Measurements from ENCODE around the gene HES6.

HES6 gene

DNA sequence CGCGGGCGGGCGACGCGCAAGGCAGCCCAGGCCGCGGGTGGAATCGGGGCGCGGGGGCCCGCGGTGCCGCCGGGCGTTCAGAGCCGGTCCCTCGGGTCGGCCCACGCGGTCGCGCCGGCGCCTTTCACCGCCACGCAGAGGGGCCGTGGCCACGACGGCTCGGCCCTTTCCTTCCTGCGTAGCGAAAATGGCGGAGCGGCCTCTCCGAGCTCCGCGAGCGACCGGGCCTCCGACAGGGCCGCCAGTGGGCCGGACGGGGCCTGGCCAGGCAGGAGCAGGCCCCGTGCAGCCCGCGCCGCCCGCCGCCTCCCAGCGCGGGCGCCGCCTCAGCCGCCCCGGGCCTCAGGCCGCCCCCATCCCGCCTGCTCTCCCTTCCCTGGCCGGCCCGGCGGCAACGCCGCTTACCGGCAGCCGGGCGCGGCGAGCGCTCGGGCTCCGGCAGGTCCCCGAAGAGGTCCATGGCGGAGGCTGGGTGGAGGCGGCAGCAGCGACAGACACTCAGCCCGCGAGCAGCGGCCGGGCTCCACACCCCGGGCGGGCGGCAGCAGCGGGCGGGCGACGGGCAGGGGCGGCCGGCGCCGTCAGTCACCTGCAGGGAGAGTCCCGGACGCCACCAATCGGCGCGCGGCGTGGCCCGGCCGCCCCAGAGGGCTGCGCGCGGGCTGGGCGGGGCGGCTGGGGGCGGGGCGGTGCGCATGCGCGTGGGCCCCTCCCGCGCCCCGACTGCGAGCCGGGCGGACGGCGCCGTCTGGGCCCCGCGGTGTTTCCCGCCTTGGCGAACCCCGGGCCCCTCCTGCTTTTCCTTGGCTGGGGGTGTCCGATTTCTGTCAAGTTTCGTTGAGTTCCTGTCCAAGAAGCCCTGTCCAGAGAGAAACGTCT lies 36.5 kb downstream of the HES6 start, which contains the start of gene ILKAP:
TSS of gene ILKAP (minus strand) at position 602 of the 879 bp plus-strand sequence. CDS start at position 460, 142 bp downstream.
- TF ChIP-seq, protein P1, sequence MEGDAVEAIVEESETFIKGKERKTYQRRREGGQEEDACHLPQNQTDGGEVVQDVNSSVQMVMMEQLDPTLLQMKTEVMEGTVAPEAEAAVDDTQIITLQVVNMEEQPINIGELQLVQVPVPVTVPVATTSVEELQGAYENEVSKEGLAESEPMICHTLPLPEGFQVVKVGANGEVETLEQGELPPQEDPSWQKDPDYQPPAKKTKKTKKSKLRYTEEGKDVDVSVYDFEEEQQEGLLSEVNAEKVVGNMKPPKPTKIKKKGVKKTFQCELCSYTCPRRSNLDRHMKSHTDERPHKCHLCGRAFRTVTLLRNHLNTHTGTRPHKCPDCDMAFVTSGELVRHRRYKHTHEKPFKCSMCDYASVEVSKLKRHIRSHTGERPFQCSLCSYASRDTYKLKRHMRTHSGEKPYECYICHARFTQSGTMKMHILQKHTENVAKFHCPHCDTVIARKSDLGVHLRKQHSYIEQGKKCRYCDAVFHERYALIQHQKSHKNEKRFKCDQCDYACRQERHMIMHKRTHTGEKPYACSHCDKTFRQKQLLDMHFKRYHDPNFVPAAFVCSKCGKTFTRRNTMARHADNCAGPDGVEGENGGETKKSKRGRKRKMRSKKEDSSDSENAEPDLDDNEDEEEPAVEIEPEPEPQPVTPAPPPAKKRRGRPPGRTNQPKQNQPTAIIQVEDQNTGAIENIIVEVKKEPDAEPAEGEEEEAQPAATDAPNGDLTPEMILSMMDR (IDR thresholded peaks at IDR 0.05; ENCODE audit: control extremely low read depth, extremely low read depth, low read depth, missing control alignments) = no peak
- peak; percentile 100 for DNase-seq (ENCODE audit: extremely low spot score)
- ChIA-PET POLR2A (no interaction called here), CTCF (interaction anchor here (1.0 to 1.1 kb wide), 3 partner anchors 11 to 86 kb away, joined by 3 to 4 read pairs (median 3); no protein-coding TSS in a partner anchor)

DNA sequence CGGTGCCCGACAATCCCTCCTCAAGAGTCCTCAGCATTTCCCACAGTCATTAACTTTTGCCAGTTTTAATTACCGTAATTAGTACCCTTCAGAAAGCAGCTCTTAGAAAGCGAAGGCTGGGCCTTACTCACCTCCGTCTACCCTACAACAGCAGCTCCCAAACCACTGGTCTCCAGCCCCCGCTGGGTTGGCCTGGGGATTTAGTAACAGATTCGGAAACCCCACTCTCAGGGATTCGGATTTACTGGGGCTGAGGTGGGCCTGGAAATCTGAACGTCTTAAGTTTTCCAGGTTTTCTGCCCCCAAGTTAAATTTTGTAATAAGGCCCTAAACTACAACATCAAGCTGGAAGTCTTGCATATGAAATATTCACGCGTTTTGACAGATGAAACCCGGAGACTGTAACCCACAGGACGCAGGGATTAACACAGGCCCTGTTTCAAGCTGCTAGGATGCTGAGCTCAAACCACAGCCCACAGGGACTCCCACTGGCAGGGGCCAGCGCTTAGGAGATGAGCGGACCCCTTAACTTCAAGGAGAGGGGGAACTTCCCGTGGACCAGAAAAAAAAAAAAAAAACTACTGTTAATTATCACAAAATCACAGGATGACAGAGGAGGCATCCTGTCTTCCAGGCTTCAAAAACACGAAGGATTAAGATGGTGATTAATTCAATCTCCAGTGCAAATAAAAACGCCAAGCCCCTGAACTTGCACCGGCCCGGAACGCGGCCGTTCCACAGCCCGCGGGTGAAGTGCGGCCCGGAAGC lies 37.3 kb downstream of the HES6 start:
- TF ChIP-seq, protein P1 (IDR thresholded peaks at IDR 0.05; ENCODE audit: control extremely low read depth, extremely low read depth, low read depth, missing control alignments) = no peak
- POLR2A ChIA-PET = no interaction called here
- CTCF ChIA-PET = interaction anchor here (0.8 to 1.1 kb wide), 4 partner anchors 10 to 86 kb away, joined by 3 to 4 read pairs (median 4); no protein-coding TSS in a partner anchor
- no peak for DNase-seq (ENCODE audit: extremely low spot score)

DNA sequence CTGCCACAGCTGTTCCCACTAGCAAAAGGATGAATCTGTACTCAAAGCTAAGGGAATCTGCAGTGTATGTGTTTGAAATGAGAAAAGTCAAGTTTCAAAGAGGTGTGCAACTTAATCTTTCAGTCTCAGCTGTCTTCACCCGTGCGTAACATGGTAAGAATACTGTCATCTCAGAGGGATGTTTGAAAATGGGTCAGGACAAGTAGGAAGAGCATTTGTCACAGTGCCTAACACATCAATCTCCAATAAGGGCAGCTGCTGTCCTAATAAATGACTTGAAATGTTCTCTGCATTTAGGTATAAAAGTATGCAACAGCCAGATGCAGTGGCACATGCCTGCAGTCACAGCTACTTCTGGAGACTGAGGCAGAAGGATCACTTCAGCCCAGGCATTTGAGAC lies 49.4 kb downstream of the HES6 start:
- no peak for DNase-seq (ENCODE audit: extremely low spot score)
- CTCF ChIA-PET = no interaction called here
- POLR2A ChIA-PET = interaction anchor here (0.7 kb wide), 1 partner anchor 17 kb away, joined by 6 read pairs; no protein-coding TSS in a partner anchor
- TF ChIP-seq, protein P1 (IDR thresholded peaks at IDR 0.05; ENCODE audit: control extremely low read depth, extremely low read depth, low read depth, missing control alignments) = no peak

All from GM10248 (cell line).